ENCODE results near the gene GP9.

DNA sequence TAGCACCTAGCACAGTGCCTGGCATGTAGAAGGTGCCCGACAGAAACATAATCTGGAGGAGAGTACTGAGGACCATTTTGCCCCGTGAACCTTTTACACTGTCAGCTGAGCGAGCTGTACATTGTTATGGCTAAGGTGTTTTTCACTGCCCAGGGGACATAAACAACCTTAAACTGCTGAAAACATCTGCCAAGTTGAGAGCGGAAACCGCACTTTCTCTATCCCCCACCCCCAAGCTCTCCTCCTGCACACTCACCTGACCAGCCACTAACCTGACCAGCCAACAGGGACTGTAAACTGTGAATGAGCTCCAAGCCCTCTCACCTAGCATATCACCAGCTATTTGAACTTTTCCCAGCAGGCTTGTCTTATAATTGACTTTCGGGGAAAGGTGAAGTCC, 43.5 kb downstream of the GP9 start:
- TF ChIP-seq, protein P1, sequence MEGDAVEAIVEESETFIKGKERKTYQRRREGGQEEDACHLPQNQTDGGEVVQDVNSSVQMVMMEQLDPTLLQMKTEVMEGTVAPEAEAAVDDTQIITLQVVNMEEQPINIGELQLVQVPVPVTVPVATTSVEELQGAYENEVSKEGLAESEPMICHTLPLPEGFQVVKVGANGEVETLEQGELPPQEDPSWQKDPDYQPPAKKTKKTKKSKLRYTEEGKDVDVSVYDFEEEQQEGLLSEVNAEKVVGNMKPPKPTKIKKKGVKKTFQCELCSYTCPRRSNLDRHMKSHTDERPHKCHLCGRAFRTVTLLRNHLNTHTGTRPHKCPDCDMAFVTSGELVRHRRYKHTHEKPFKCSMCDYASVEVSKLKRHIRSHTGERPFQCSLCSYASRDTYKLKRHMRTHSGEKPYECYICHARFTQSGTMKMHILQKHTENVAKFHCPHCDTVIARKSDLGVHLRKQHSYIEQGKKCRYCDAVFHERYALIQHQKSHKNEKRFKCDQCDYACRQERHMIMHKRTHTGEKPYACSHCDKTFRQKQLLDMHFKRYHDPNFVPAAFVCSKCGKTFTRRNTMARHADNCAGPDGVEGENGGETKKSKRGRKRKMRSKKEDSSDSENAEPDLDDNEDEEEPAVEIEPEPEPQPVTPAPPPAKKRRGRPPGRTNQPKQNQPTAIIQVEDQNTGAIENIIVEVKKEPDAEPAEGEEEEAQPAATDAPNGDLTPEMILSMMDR (conservative IDR thresholded peaks at IDR 0.05), result no peak
- TF ChIP-seq EZH2 (IDR thresholded peaks at IDR 0.05; ENCODE audit: low read depth), result no peak
